ENCODE measurements around the gene CAMKMT. TPM values are rescaled to one million over a fixed set of nuclear protein-coding genes. Genes with fewer than 3 reads are reported as not detected.

The CAMKMT gene
- total RNA-seq, 4 donors from 2014 or later = 2.6 to 9.5 (median 5.2) TPM

- DNase-seq = no peak
- no peak for ATAC-seq
- TF ChIP-seq CTCF (IDR thresholded peaks at IDR 0.05 in 4 of 5, conservative IDR thresholded peaks at IDR 0.05 in 1 of 5) (no peak), POLR2A (IDR thresholded peaks at IDR 0.05) (no peak)
- Histone ChIP-seq H3K27me3 (peaks cover 14 to 20% (median 17%) of the 10 kb centered on the region in 3 donors), H3K9me3 (no peaks in the 10 kb centered on the region), H3K27ac (no peak overlapping the region), H3K4me3 (no peak overlapping the region), H3K4me1 (no peaks in the 10 kb centered on the region), H3K36me3 (no peaks in the 10 kb centered on the region)
- in situ Hi-C loops (cut with MboI; ENCODE audit: low sequenced_read_pairs in 4 of 4) (no loop called here), intact Hi-C loops (cut with DNase I; ENCODE audit: low total_unique reads) (no loop called here)
These were observed 451.9 kb downstream of the CAMKMT start for GRCh38 chr2:44813658-44814057.

- no peak for DNase-seq
- no peak for TF ChIP-seq CTCF (IDR thresholded peaks at IDR 0.05 in 4 of 5, conservative IDR thresholded peaks at IDR 0.05 in 1 of 5)
- TF ChIP-seq POLR2A (IDR thresholded peaks at IDR 0.05) = no peak
- Histone ChIP-seq H3K36me3 (no peaks in the 10 kb centered on the region), H3K4me1 (no peaks in the 10 kb centered on the region), H3K9me3 (no peaks in the 10 kb centered on the region), H3K27me3 (no peaks in the 10 kb centered on the region), H3K4me3 (no peak overlapping the region), H3K27ac (no peak overlapping the region)
- no peak for ATAC-seq
- in situ Hi-C loops (cut with MboI; ENCODE audit: low sequenced_read_pairs in 4 of 4) (no loop called here), intact Hi-C loops (cut with DNase I; ENCODE audit: low total_unique reads) (no loop called here)
These were observed 455.5 kb downstream of the CAMKMT start for GRCh38 chr2:44817256-44817655.

- intact Hi-C loops (cut with DNase I; ENCODE audit: low total_unique reads) (no loop called here), in situ Hi-C loops (cut with MboI; ENCODE audit: low sequenced_read_pairs in 4 of 4) (no loop called here)
These were observed 456.1 kb downstream of the CAMKMT start for GRCh38 chr2:44817673-44818335.

GRCh38 chr2:44819061-44819460 lies 457.3 kb downstream of the CAMKMT start:
- Histone ChIP-seq H3K4me3 (no peak overlapping the region), H3K36me3 (no peaks in the 10 kb centered on the region), H3K9me3 (no peaks in the 10 kb centered on the region), H3K4me1 (no peaks in the 10 kb centered on the region), H3K27me3 (no peaks in the 10 kb centered on the region), H3K27ac (no peak overlapping the region)
- intact Hi-C loops (cut with DNase I; ENCODE audit: low total_unique reads) = no loop called here
- TF ChIP-seq CTCF (IDR thresholded peaks at IDR 0.05 in 4 of 5, conservative IDR thresholded peaks at IDR 0.05 in 1 of 5) (no peak), POLR2A (IDR thresholded peaks at IDR 0.05) (no peak)
- DNase-seq = no peak
- in situ Hi-C loops (cut with MboI; ENCODE audit: low sequenced_read_pairs in 4 of 4) = no loop called here
- no peak for ATAC-seq

More at GRCh38 chr2:44817673-44818335, 456.1 kb downstream of the CAMKMT start:
- no peak overlapping the region for H3K27ac ChIP-seq
- no peak overlapping the region for H3K4me3 ChIP-seq
- ATAC-seq (no peak), DNase-seq (no peak)
- no peak for TF ChIP-seq CTCF (IDR thresholded peaks at IDR 0.05 in 4 of 5, conservative IDR thresholded peaks at IDR 0.05 in 1 of 5)
- H3K4me1 ChIP-seq = no peaks in the 10 kb centered on the region
- H3K9me3 ChIP-seq = no peaks in the 10 kb centered on the region
- H3K27me3 ChIP-seq = no peaks in the 10 kb centered on the region
- no peaks in the 10 kb centered on the region for H3K36me3 ChIP-seq

- no peaks in the 10 kb centered on the region for H3K36me3 ChIP-seq
- H3K4me1 ChIP-seq = no peaks in the 10 kb centered on the region
- intact Hi-C loops (cut with DNase I; ENCODE audit: low total_unique reads) = no loop called here
- no peak for TF ChIP-seq CTCF (IDR thresholded peaks at IDR 0.05 in 4 of 5, conservative IDR thresholded peaks at IDR 0.05 in 1 of 5)
- no peak overlapping the region for H3K4me3 ChIP-seq
- in situ Hi-C loops (cut with MboI; ENCODE audit: low sequenced_read_pairs in 4 of 4) = no loop called here
- no peak overlapping the region for H3K27ac ChIP-seq
- H3K9me3 ChIP-seq = no peaks in the 10 kb centered on the region
- no peak for ATAC-seq
- no peak for DNase-seq
- no peaks in the 10 kb centered on the region for H3K27me3 ChIP-seq
These were observed 459.8 kb downstream of the CAMKMT start for GRCh38 chr2:44821500-44821899.

All from gastrocnemius medialis (tissue), 4 donors.